HG03045 (cell line): Measurements from ENCODE around the gene MORN4.

Source experiments
- ATAC-seq: cut with Tn5 transposase; IDR thresholded peaks from one replicate; pipeline ENCODE4 v1.9.1; 2021; ENCODE audit warnings: mild to moderate bottlenecking, moderate library complexity; ENCODE audit not compliant: unreplicated experiment

Gene MORN4

DNA sequence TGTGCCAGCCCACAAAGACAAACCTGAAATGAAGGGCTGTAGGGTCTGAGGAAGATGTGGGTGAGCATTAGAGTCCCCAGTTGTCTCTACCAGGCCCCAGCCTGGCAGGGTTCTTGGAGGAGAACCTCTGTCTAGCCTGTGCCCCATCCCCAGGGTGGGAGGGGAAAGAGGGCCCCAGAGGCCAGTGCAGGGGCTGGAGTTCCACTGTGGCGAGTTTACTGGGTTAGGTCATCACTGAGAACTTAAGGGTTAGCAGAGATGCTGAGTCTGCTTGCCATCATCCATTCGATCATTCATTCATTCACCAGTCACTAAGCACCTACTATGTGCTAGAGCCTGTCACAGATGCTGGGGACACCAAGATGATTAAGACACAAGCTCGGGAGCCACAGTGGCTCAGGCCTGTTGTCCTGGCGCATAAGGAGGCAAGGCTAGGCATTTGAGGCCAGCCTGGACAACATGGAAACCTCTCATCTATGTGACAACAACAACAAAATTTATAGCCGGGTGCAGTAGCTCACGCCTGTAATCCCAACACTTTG is 58.1 kb downstream of the MORN4 start:
- no peak for ATAC-seq

DNA sequence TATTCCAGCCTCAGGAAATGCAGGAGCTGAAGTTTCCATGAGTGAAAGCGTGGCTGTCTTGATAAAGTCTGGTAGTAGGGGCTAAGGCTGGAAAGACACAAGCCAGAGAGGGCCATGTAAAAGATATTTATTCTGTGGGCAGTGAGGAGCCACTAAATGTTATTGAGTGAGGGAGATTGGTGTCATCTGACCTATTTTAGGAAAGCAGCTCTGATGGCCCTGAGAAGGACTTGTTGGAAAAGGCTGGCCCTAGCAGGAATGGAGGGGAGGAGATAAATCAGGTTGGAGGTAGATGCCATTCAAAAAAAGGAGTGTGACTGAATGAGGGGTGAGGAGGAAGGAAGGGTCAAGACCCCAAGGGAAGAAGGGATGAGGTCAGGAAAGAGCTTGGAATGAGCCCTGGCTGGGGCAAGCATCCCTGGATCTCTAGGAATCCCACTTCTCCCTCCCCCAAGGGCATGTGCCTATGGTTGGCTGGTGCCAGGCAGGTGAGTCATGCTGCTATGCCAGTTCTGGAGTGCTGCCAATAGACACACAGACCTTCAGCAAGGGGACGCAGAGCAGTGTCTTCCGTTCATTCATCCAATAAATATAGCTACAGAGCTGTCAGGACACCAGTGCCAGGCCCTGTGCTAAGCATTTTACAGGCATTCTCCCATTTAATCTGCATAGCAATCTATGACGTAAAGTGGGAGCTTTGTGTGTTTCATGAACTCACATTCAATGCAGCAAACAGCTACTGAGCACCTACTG is 58.8 kb downstream of the MORN4 start:
- ATAC-seq = no peak

DNA sequence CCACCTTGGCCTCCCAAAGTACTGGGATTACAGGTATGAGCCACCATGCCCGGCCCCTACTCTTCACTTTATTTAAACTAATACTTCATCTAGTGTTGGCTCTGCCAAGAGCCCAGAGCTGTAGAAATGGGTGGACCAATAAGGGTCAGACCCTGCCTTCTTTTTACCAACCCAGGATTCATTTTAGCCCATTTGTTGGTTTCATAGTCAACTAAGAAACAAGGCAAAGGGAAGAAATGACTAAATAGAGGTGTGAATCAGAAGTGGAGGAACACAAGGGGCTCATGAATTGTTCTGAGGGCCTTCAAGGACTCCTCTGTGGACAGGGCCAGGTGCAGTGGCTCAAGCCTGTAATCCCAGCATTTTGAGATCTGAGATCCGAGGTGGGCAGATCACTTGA is 59.6 kb downstream of the MORN4 start:
- ATAC-seq = no peak

DNA sequence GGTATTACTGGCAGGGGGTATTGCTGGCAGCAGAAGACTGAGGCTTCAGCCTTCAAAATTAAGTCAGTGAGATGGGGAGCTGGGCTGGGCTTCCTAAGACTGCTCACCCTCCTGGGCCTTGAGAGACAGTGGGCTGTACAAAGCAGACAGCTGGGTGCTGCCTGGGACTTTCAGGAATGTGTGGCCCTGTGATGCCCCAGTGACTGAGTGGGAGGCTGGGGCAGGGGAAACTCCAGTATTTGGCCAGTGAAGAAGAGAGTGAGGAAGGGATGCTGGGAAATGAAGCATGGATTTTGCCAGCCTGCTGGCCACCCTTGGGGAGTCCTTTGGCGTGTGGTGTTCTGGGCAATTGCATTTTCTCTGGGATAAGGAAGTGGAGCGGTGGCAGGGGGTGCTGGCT is 60.3 kb downstream of the MORN4 start:
- no peak for ATAC-seq

DNA sequence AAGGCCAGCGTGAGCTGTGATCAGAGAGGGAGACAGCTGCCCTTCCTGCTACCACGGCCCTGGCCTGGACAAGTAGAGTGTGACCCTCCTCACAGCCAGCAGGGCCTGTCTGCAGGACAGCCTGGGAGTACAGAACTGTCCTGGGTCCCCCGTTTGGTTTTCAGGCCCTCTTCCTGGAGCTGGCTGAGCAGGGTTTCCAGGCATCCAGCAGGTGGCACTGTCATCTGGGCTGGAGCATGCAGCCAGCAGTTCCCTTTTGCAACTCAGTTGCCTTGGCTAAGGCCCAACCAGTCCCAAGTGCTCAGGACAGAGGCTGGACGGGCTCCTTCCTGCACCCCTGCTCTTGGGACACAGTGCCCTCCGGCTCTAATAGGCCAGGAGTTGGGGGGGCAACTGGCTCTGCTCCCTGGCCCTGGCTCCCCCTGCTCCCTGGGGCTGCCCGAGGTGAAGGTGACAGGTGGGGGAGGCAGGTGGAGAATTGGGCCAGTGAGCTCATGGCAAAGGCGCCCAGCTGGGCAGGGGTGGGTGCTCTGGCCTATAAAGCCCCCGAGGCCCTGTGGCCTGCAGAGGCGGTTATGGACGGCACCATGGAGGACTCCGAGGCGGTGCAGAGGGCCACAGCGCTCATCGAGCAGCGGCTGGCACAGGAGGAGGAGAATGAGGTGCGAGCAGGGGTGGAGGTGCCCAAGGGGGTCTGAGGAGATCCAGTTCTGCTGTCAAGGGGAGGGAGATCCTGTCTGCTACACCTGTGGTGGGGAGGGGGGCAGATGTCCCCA is 60.9 kb downstream of the MORN4 start, which contains the start of gene ANKRD2:
Gene ANKRD2 (plus strand): TSS at position 566 of the 776 bp plus-strand sequence. CDS start 10 bp downstream, at position 576.
- no peak for ATAC-seq

DNA sequence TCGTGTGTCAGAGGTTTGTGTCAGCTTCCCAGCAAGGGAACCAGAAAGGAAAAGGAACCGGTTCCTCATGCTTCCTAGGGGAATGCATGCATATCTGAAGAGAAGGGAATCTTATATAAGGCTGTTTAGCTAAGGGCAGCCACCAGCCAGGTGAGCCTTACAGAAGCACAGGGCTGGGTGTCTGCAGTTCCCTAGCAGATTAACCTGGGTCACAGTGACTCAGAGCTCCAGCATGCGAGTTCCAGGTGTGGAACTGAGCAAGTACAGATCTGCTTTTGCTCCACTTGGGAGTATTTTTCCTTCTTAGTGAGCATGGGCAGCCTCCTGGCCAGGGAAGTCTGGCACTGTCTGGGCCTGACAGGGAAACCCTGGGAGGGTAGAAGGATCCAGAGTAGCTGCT is 61.7 kb downstream of the MORN4 start:
- no peak for ATAC-seq

DNA sequence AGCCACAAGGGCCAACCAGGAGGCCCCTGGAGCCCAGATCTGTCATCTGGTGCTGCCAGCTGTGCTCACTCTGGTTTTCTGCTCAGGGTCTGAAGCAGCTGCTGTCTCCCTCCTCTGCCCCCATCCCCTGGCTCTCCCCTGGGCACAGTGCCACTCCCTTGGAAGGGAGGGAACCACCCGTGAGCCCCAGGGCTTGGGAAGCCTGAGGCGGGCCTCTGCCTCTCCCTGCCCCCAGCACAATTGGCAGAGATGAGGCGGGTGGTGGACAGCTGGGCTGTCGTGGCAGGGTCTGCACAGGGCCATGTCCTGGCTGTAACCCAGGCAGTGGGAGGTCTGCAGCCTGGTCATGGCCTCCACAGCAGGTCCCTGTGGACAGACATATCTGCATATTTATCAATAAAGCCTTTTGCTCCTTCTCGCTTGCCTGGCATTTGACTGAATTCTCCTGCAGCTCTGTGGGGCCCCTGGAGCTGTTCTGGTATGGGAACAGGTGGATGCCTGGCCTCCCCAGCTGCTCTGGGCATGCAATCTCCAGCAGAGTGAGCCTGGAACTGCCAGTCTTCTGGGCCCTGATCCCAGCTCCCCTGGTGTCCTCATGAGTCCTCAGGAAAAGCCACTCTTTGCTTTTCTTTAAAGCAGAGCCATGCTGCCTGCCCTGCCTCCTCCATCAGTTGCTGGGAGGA is 62.4 kb downstream of the MORN4 start:
- no peak for ATAC-seq

DNA sequence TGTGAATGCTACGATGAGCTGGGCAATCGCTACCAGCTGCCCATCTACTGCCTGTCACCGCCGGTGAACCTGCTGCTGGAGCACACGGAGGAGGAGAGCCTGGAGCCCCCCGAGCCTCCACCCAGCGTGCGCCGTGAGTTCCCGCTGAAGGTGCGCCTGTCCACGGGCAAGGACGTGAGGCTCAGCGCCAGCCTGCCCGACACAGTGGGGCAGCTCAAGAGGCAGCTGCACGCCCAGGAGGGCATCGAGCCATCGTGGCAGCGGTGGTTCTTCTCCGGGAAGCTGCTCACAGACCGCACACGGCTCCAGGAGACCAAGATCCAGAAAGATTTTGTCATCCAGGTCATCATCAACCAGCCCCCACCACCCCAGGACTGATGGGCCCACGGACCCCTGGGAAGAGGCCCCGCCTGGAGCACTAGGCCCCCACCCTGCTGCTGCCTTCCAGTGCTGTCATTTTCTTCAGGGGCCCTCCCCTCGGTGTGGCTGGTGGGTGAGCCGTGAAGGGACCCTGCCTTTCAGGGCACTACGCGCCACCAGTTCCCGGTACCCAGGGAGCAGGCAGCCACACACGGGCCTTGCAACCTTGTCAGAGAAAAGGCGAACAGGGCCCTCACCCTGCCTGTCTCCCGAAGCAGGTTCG is 63.0 kb downstream of the MORN4 start:
- ATAC-seq = no peak

DNA sequence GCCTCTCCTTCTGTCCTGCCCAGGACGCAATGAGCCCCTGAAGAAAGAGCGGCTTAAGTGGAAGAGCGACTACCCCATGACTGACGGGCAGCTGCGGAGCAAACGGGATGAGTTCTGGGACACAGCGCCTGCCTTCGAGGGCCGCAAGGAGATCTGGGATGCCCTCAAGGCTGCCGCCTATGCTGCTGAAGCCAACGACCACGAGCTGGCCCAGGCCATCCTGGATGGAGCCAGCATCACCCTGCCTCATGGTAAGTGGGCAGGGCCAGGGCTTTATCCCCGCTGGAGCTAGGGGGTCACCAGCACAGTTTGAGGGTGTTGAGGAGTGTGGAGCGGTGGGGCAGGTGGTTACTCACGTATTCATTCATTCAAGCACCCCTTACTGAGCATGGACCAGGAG is 65.4 kb downstream of the MORN4 start:
- no peak for ATAC-seq

DNA sequence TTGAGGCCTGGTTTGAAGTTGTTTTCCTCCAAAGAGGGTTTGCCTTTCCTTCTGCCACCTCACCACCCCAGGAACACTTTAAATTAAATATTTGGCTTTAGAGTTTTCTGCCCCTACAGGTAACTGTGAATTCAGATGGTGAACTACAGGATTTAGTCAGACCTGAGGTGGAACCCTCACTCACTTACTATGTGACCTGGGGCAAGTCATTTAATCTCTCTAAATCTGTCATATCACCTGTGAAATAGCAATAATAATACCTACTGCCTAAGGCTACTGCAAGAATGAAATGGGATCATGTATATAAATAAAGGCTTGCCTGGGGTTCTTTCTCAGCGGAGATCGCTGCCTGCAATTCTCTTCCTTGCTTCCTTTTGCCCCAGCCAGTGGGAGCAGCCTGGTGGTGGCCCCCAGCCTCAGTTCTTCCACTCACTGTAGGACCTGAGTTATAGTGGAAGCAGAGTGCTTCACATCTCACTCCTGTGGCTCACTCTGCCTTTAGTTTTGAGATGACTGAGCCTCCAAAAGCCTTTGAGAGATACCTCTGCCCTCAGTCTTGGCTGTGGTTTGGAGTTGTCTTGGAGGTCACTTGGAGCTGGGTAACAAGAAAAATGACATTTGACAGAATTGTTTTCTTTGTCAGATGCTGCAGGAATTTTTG is 66.8 kb downstream of the MORN4 start:
- ATAC-seq = no peak

DNA sequence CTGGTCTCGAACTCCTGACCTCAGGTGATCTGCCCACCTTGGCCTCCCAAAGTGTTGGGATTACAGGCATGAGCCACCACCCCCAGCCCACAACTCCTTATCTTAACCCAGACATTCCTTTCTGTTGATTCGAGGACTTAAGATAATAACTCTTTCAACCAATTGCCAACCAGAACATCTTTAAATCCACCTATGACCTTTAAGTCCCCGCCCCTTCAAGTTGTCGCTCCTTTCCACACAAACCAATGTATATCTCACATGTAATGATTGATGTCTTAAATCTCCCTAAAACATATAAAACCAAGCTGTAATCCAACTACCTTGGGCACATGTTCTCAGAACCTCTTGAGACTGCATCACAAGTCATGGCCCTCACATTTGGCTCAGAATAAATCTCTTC is 68.5 kb downstream of the MORN4 start:
- no peak for ATAC-seq
